Fibroblast of pulmonary artery (primary cell): ENCODE measurements around the gene YTHDF1.

ENCODE experiments used
- DNase-seq: peaks from one replicate; pipeline ENCODE4 v3.0.0-alpha.2; 2010; ENCODE audit warnings: low read depth
- H3K4me3 ChIP-seq: replicated peaks from 2 replicates; pipeline ENCODE4 v1.5.1; 2011; ENCODE audit warnings: low read depth, mild to moderate bottlenecking, control low read depth, low read length, moderate library complexity
- TF ChIP-seq, protein P1 (sequence below): IDR thresholded peaks from 2 replicates; pipeline ENCODE4 v1.5.1; 2011; ENCODE audit warnings: mild to moderate bottlenecking, control low read depth, low read length, inconsistent platforms; ENCODE audit errors: missing control alignments

Gene YTHDF1

DNA sequence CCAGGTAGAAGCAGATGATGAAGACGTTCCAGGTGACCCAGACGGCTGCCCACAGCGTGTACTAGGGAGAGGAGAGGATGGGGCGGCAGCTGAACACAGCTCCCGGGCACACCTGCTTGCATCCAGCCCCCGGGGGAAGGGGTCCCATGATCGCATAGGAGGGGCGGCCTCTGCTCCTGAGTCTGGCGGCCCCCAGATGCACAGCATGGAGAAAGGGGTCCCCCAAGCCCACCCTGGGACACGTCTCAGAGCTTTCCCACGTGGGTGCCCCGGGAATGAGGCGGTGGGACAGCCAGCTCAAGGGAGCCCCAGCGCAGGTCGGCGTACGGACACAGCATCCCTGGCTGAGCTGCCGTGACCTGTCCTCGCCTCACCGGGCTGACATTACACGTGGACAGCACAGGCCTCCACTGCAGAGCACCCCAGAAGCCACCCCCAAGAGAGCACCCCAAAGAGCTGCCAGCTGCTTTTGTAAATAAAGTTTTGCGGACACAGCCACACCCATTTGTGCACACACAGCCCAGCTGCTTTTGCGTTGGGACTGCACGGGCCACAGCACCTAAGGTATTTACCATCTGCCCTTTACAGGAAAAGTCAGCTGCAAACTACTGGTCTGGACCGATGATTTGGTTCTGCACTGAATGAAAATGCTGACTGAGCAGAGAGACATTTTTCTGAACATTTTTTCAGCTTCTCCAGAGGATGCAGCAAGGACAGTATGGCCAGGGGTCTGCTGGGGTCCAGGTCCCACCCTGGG, 33.1 kb upstream of the YTHDF1 start:
- H3K4me3 ChIP-seq: no peak overlapping the region
- no peak for DNase-seq
- TF ChIP-seq, protein P1, sequence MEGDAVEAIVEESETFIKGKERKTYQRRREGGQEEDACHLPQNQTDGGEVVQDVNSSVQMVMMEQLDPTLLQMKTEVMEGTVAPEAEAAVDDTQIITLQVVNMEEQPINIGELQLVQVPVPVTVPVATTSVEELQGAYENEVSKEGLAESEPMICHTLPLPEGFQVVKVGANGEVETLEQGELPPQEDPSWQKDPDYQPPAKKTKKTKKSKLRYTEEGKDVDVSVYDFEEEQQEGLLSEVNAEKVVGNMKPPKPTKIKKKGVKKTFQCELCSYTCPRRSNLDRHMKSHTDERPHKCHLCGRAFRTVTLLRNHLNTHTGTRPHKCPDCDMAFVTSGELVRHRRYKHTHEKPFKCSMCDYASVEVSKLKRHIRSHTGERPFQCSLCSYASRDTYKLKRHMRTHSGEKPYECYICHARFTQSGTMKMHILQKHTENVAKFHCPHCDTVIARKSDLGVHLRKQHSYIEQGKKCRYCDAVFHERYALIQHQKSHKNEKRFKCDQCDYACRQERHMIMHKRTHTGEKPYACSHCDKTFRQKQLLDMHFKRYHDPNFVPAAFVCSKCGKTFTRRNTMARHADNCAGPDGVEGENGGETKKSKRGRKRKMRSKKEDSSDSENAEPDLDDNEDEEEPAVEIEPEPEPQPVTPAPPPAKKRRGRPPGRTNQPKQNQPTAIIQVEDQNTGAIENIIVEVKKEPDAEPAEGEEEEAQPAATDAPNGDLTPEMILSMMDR: no peak

- no peak for DNase-seq
- no peak overlapping the region for H3K4me3 ChIP-seq
- TF ChIP-seq, protein P1: no peak
Measured at GRCh38 chr20:63247671-63248228, 31.8 kb upstream of the YTHDF1 start.

GRCh38 chr20:63246490-63247288, 30.8 kb upstream of the YTHDF1 start:
- H3K4me3 ChIP-seq: no peak overlapping the region

DNA sequence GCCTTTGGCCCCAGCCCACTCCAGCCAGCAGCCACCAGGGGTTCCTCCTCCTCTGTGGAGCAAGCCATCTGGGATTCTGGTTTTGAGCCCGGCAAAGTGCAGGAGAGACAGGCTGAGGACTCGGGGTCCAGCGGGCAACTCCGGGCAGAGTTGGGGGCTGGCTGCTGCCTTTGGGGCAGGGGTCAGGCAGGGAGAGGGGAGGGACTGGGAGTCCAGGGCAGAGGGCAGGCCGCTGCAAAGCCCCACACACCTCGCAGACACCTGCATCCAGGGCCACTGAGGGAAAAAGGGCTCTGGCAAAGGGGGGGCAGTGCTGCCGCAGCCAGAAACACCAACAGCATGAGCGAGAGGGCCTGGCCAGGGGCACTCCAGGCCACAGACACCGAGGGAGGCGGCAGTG, 28.5 kb upstream of the YTHDF1 start:
- no peak overlapping the region for H3K4me3 ChIP-seq
- no peak for DNase-seq
- TF ChIP-seq, protein P1: no peak

More at GRCh38 chr20:63246490-63247288, 30.8 kb upstream of the YTHDF1 start:
- TF ChIP-seq, protein P1: no peak
- DNase-seq: no peak

- TF ChIP-seq, protein P1: no peak
- no peak overlapping the region for H3K4me3 ChIP-seq
- DNase-seq: no peak
Measured at GRCh38 chr20:63243604-63244247, 27.8 kb upstream of the YTHDF1 start.

- no peak overlapping the region for H3K4me3 ChIP-seq
- DNase-seq: no peak
- TF ChIP-seq, protein P1: no peak
Measured at GRCh38 chr20:63242736-63243135, 26.8 kb upstream of the YTHDF1 start.
